Muscle layer of duodenum (tissue), 2 donors: ENCODE results near the gene MMAB.

Experiments used
- H3K27ac ChIP-seq: one replicate; pipeline ENCODE4 v1.7.0; 2013; ENCODE audit warnings: mild to moderate bottlenecking, low read length
- H3K27me3 ChIP-seq: one replicate; pipeline ENCODE4 v1.7.0; 2013; ENCODE audit warnings: low read depth, mild to moderate bottlenecking, control low read depth, low read length
- H3K36me3 ChIP-seq, 2 donors: one replicate each; pipeline ENCODE4 v1.7.0; 2013; ENCODE audit warnings: low read length in 2 of 2, control low read depth in 1 of 2, mild to moderate bottlenecking in 1 of 2; ENCODE audit not compliant: insufficient read depth in 2 of 2, control insufficient read depth in 1 of 2
- H3K4me1 ChIP-seq, 2 donors: one replicate each; pipeline ENCODE4 v1.7.0; 2013; ENCODE audit warnings: low read length in 2 of 2, mild to moderate bottlenecking in 2 of 2, control low read depth in 1 of 2, moderate library complexity in 1 of 2; ENCODE audit not compliant: insufficient read depth in 2 of 2, control insufficient read depth in 1 of 2
- H3K4me3 ChIP-seq, 2 donors: one replicate each; pipeline ENCODE4 v1.7.0; 2013; ENCODE audit warnings: low read length in 2 of 2, low read depth in 1 of 2, mild to moderate bottlenecking in 1 of 2
- H3K9me3 ChIP-seq, 2 donors: one replicate each; pipeline ENCODE4 v1.7.0; 2013; ENCODE audit warnings: low read length in 2 of 2, control low read depth in 1 of 2, mild to moderate bottlenecking in 1 of 2; ENCODE audit not compliant: control insufficient read depth in 1 of 2
- donor health status: healthy.

MMAB gene

DNA sequence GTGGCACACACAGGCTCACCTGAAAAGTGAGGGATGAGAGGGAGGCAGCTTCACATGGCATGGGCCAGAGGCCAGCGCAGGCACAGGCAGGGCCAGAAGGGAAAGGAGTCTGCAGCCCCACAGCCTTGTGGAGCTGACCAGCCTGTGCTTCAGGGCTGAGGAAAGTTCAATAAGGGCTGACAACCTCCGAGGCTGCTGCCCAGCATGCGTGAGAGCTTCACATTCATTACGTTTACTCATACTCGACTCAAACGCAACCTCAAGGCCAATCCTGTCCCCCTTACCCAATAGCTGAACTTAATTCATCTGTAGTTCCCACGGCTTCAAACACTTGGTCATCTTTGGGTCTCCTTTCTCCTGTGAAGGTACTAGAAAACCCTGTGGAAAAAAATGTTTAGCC, 4.8 kb downstream of the MMAB start:
- H3K9me3 ChIP-seq, result no peaks in the 10 kb centered on the region
- no peak overlapping the region for H3K4me3 ChIP-seq
- no peak overlapping the region for H3K27ac ChIP-seq
- H3K27me3 ChIP-seq, result no peaks in the 10 kb centered on the region
- H3K36me3 ChIP-seq, result peaks cover 11 to 45% of the 10 kb centered on the region in 2 donors
- H3K4me1 ChIP-seq, result peaks cover 0 to 6% of the 10 kb centered on the region in 2 donors

DNA sequence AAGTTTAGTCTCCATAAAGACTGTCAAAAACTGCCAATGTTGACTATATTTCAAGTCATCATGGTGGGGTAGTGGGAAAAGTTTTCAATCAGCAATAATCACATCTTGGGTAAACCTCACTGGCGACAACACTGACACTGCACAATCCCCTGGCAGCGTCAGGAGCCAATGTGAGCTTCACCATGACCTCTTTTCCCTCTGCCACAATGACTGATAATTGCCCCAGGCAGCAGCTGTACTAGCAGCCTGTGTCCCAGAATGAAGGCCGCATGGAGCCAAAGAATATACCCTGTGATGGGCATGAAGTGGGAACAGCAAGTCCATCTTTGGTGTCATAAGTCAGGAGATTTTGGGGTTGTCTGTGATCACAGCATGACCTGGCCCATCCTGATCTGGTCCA, 5.3 kb downstream of the MMAB start:
- H3K36me3 ChIP-seq, result peaks cover 11 to 49% of the 10 kb centered on the region in 2 donors
- no peak overlapping the region for H3K4me3 ChIP-seq
- H3K4me1 ChIP-seq, result peaks cover 0 to 6% of the 10 kb centered on the region in 2 donors
- H3K27ac ChIP-seq, result no peak overlapping the region
- H3K9me3 ChIP-seq, result no peaks in the 10 kb centered on the region
- H3K27me3 ChIP-seq, result no peaks in the 10 kb centered on the region

DNA sequence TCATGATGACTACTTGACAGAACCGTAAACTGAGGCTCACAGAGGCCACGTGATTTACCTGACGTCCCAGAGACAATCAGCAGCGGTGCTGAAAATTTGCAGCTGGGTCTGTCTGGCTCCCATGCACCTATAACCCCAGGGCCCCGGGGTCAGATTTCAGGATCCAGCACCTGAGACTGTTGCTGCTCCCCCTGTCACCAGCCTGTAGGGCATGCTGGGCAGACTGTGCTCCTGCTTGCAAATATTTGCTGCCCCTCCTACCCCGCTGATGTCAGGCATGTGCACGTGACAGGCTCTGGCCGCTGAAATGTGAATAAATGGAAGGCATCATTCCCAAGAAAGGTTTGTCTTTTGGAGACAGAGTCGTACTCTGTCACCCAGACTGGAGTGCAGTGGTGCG, 6.0 kb downstream of the MMAB start:
- H3K36me3 ChIP-seq, result peaks cover 11 to 49% of the 10 kb centered on the region in 2 donors
- no peaks in the 10 kb centered on the region for H3K9me3 ChIP-seq
- no peak overlapping the region for H3K4me3 ChIP-seq
- H3K4me1 ChIP-seq, result no peaks in the 10 kb centered on the region
- H3K27me3 ChIP-seq, result no peaks in the 10 kb centered on the region
- H3K27ac ChIP-seq, result no peak overlapping the region

DNA sequence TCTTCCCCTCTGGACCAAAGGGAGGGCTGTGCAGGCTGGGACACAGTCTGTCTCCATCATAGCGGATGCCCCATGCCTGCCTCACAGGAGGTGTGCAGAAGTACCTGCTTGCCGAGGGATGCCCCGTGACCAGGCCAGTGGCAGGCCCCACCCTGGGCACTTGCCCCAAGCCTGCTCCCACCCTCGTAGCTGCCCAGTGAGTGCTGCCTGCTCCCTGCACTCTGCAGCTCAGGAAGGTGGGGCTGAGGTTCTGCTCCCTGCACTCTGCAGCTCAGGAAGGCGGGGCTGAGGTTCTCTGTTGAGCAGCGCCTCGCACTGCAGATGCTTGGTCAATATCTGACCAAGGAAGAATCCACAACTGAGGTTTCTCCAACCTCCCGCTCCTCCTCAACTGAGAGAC, 6.9 kb downstream of the MMAB start:
- Histone ChIP-seq H3K27ac (no peak overlapping the region), H3K36me3 (peaks cover 11 to 49% of the 10 kb centered on the region in 2 donors), H3K4me1 (no peaks in the 10 kb centered on the region), H3K4me3 (no peak overlapping the region), H3K27me3 (no peaks in the 10 kb centered on the region), H3K9me3 (no peaks in the 10 kb centered on the region)

DNA sequence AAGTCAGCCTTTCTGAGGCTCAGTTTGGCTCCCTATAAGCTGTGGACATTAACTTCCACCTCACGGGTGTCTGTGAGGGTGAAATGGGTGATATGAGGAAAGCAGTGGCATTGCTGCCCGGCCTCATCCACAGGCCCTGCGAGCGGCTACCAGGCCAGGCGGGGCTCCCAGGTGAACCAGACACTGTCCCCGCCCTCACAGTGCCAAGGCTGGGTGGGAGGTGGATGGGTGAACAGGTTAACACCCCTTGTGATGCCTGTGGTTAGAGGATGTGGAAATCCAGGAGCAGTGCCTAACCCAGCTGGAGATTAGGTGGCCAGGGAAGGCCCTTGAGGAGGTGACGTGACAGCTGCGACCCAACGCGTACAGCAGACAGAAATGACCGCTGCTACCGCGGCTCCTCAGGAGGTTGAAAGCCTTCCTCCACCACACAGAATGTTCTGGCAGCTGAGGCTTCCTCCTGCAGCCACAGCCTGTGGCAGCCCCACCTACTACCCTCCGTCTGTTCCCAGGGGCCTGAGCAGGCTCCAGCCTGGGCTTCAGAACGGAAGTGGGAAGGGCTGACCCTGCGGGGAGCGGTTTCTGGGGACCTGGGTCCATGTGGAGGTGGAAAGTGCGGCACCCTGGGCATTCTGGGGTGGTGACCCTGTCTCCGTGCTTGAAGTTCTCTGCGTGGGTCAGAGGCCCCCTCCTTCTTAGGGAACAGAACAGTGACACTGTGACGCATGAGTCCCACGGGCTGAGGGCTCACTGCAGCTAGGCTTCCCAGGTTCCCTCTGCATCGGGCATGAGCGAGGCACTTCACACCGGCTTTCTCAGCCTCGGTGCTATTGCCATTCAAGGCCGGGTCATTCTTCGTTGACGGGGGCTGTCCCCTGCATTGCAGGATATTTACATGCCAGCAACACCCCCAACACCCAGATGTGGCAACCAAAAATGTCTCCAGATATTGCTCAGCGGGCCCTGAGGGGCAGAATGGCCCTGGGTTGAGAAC, 9.7 kb downstream of the MMAB start:
- H3K27me3 ChIP-seq, result no peaks in the 10 kb centered on the region
- H3K9me3 ChIP-seq, result no peaks in the 10 kb centered on the region
- no peak overlapping the region for H3K4me3 ChIP-seq
- no peaks in the 10 kb centered on the region for H3K4me1 ChIP-seq
- H3K27ac ChIP-seq, result no peak overlapping the region
- peaks cover 11 to 51% of the 10 kb centered on the region in 2 donors for H3K36me3 ChIP-seq

DNA sequence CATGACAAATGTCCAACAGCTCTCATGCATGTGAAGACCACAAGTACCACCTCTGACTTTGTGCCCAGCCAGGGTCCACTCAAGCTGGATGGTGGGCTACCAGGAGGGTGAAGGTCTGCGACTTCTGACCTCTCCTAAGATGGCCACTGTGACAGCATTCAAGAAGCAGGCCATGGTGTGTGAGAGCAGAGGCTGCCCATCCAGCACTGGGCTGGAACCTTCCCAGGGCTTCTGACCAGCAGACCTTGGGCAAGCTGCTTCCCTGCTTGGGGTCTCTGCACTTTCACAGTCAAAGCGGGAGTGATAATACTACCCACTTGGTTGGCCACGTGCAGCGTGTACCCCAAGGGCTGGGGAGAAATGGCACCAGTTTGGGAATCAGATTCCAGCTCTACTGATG, 10.4 kb downstream of the MMAB start:
- Histone ChIP-seq H3K36me3 (peaks cover 11 to 51% of the 10 kb centered on the region in 2 donors), H3K4me1 (no peaks in the 10 kb centered on the region), H3K4me3 (no peak overlapping the region), H3K9me3 (no peaks in the 10 kb centered on the region), H3K27ac (no peak overlapping the region), H3K27me3 (no peaks in the 10 kb centered on the region)

DNA sequence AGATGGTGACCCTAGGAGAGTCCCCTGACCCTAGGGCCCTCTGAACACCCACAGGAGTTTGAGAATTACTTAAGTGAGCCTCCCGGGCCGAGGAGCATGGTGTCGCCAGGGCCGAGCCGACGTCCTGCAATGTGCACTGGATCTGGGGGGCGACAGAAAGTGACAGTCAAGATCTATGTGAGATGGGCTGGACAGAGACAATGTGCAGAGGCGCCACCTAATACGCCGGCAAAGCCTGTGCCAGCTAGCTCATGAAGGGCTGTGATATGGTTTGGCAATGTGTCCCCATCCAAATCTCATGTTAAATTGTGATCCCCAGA, 11.6 kb downstream of the MMAB start:
- Histone ChIP-seq H3K27ac (no peak overlapping the region), H3K4me1 (no peaks in the 10 kb centered on the region), H3K36me3 (peaks cover 9 to 45% of the 10 kb centered on the region in 2 donors), H3K4me3 (no peak overlapping the region), H3K27me3 (no peaks in the 10 kb centered on the region), H3K9me3 (no peaks in the 10 kb centered on the region)

DNA sequence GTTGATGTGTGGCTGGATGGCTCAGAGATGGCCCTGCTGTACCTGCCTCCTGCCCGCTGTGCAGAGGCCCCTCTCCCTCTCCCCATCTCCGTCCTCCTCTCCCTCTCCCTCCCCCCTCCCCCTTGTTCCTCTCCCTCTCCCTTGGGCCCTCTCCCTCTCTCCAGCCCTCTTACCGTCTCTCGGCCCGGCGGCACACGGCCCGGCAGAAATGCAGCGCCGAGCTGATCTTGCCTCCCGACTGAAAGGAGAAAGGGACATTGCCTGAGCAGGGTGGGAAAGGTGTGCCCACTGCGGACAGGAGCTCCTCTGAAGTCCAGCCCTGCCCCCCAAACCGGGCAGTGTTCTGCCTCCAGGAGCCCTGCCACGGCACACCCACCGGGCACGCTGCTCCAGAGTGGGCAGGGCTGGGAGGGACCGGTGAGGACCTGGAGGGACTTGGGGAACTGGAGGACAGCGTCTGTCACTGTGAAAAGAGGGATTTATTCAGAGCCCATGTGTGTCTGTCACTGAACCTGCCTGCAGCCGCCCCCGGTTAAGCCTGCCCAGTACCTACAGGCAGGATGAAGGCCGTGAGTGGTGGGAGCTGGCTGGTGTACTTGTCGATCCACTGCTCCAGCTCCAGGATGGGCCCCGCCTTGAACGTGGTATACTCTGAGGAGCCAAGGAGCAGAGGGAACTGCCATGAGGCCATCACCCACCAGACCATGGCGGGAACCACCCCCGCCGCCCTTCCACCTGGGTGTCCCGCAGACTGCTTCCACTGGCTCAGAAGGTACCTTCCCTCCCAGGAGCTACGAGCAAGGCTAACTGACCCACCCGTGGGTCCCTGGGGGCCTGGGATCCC, 12.2 kb downstream of the MMAB start:
- Histone ChIP-seq H3K27ac (no peak overlapping the region), H3K27me3 (no peaks in the 10 kb centered on the region), H3K9me3 (no peaks in the 10 kb centered on the region), H3K36me3 (peaks cover 7 to 46% of the 10 kb centered on the region in 2 donors), H3K4me3 (no peak overlapping the region), H3K4me1 (no peaks in the 10 kb centered on the region)

DNA sequence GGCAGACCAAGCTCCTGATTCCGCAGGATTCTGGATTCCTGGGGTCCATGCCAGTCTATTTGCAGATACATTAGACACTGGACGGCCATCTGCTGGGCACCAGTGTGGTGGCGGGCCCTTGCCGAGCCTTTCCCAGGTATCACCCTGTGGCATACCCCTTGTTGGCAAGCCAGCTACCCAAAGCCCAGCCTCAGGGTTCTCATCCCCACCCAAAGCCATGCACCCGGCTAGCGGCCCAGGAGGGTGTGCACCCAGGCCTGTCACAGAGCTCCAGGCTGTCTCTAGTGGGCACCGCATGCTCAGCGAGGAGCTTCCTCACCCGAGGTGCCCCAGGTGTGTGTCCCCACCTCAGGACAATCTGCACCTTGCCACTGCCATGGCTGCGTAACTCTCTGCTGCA, 13.7 kb downstream of the MMAB start:
- H3K36me3 ChIP-seq, result peaks cover 0 to 35% of the 10 kb centered on the region in 2 donors
- no peaks in the 10 kb centered on the region for H3K9me3 ChIP-seq
- no peaks in the 10 kb centered on the region for H3K27me3 ChIP-seq
- H3K4me3 ChIP-seq, result no peak overlapping the region
- no peaks in the 10 kb centered on the region for H3K4me1 ChIP-seq
- H3K27ac ChIP-seq, result no peak overlapping the region

DNA sequence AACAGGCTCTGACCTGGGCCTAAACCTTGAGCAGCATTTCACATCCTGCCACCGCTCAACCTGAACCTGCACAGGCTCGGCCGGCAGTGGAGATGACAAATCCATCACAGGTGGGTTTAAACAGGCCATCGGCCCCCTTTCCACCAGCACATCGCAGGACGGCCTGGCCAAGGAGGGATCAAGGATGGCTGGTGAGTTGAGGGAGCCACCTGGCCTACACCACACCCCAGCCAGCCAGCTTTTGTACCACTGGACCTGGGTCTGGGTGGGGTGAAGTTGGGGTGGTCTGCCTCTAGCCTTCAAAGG, 14.2 kb downstream of the MMAB start:
- no peak overlapping the region for H3K27ac ChIP-seq

DNA sequence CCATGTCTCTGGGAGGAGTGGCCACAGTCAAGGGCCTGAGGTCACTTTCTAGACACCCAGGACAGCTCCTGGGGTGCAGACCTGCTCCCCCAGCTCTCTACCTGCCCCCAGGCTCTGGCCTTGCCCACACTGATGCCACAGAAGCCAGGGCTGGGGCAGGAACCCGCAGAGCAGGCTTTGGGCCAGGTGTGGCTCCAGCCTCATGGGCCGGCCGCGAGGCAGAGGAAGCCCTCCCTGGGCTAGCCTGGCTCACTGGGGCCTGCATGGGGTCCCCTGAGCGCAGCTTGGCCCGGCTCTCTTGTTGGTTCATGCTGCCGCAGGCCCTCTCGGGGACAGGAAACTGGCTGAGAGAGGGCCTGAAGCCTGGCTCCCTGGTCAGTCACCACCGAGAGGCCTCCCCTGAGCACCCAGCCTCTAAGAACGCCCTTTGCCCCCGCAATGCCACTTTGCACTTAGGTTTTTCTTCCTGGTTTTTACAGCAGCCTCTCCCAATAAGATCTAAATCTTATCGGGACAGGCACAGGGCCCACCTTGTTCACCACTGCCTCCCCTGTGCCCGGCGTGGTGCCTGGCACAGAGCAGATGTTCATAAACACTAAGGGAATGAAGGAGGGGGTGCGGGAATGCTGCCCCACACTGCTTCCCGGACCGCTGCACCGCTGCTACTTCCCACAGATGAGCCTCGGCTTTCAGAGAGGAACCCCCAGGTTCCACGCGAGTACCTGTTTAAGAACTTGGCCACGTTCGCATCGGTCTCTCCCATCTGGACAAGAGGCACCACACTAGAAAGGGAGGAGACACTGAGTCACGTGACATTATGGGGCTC, 14.7 kb downstream of the MMAB start:
- Histone ChIP-seq H3K4me3 (no peak overlapping the region), H3K4me1 (no peaks in the 10 kb centered on the region), H3K36me3 (peaks cover 0 to 27% of the 10 kb centered on the region in 2 donors)

More for the DNA sequence above, 14.2 kb downstream of the MMAB start:
- Histone ChIP-seq H3K4me3 (no peak overlapping the region), H3K27me3 (no peaks in the 10 kb centered on the region), H3K9me3 (no peaks in the 10 kb centered on the region), H3K36me3 (peaks cover 0 to 33% of the 10 kb centered on the region in 2 donors), H3K4me1 (no peaks in the 10 kb centered on the region)

More for the DNA sequence above, 14.7 kb downstream of the MMAB start:
- H3K27me3 ChIP-seq, result no peaks in the 10 kb centered on the region
- no peaks in the 10 kb centered on the region for H3K9me3 ChIP-seq
- H3K27ac ChIP-seq, result no peak overlapping the region
